ENCODE results near the gene ALK.
"Not testable (repeated sequence)": the region's sequence is repeated elsewhere in the genome, so short reads cannot be mapped to it uniquely, and the experiment has no call there.

The ALK gene

DNA sequence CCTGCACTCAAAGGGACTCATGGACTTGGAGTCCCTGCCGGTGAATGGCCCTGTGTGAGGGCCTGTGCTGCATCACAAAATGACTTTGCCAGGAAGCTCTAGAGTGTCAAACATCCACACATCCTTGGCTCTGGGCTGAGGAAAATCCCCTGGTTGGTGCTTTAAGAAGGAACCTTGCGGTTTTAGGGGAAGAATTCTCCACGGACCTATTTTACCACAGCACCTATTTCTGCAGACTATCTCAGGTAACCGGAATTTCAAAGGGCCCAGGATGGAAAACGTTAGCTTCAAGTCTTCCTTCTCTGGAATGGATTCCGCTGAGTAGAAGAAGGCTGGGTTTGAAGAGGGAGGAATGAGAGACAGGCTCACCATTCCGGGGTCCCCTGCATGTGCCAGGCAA is 166.2 kb downstream of the ALK start:
- DNase-seq (ENCODE audit: low spot score) = no peak

DNA sequence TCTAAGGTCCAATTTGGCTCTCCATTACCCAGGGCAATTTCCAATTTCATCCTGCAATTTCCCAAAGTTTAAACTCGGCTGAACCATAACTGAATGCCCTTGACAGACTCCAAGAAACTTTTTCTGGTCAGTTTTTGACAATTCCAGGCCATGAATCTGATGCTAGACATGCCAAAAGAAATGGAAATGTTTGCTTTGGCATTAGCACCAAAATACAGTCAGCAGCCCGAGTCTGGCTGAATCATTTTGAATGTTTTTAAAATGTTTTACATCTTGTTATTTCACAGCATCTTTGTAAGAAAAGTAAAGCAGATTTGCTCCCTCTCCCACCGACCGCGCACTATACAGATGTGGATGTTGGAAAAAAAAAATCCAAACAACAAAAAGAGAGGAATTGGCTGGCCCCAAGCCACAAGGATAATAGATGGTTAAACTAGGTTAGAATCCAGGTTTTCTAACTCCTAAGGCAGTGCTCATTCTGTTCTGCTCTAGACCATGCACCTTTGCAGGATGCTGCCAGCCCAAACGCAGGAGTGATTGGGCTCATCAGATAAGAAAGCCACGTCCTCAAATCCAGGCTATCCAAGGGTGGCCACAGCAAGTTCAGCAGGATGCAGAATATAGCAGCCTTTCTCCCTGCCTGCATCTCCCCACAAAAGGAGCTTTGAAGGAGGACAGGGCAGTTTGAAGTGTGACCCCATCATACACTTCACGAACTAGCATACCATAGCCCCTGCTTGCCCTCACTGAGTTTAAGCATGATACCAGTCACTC is 167.5 kb downstream of the ALK start:
- no peak for DNase-seq (ENCODE audit: low spot score)

DNA sequence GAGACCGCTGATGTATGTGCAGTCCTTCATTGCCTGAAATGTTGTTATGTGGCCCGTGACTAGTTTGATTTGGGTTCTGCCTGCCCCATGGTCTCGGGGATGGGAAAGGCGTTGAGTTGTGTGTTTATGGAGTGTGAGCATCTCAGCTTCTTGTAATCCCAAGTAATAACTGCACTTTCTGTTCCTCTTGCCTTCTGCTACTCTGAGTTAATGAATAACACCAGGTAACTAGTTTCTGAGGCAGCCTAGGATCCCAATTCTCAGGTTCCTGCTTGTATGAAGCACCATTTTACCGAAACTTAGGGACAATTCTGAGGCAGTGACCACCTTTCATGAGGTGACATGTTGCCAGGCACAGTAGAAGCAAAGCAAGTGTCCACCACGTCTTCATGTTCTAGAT is 170.0 kb downstream of the ALK start:
- no peak for DNase-seq (ENCODE audit: low spot score)

DNA sequence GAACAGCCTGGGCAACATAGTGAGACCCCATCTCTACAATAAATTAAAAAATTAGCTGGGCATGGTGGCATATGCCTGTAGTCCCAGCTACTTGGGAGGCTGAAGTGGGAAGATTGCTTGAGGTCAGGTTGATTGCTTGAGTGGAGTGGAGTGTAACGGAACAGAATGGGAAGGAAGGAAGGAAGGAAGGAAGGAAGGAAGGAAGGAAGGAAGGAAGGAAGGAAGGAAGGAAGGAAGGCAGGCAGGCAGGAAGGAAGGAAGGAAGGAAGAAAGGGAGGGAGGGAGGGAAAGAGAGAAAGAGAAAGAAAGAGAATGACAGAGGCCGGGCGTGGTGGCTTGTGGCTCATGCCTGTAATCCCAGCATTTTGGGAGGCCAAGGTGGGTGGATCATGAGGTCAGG is 170.9 kb downstream of the ALK start:
- DNase-seq (ENCODE audit: low spot score) = not testable (repeated sequence)

DNA sequence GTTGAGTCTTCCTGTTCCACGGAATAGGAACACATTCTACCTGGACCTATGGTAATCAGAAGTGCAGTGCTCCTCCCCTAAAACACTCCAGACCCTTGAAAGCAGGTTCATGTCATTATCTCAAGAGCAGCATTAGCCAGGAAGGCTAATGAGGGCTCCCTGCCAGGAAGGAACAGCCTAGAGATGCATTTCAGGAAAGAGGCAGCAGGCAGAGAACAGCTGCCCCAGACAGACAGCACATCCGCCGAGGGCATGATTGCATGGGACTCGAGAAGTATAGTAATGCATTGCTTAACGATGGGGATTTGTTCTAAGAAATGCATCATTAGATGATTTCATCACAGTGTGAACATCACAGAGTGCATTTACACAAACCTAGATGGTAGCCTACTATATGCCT is 171.5 kb downstream of the ALK start:
- no peak for DNase-seq (ENCODE audit: low spot score)

DNA sequence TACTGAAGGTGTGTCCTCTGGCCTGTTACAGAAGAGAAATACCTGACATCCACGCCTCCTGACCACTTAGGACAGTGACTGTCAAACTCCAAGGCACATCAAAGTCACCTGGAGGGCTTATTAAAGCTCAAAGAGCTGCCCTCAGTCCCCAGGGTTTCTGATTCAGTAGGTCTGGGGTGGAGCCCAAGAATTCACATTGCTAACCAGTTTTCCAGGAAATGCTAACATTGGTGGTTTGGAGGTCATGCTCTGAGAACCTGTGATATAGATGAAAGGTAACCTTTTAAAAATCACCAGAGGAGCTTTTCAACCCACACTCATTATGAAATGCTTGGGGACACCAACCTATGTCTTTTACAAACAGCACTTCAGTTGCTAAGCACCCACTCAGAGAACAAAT is 172.3 kb downstream of the ALK start:
- DNase-seq (ENCODE audit: low spot score) = no peak

DNA sequence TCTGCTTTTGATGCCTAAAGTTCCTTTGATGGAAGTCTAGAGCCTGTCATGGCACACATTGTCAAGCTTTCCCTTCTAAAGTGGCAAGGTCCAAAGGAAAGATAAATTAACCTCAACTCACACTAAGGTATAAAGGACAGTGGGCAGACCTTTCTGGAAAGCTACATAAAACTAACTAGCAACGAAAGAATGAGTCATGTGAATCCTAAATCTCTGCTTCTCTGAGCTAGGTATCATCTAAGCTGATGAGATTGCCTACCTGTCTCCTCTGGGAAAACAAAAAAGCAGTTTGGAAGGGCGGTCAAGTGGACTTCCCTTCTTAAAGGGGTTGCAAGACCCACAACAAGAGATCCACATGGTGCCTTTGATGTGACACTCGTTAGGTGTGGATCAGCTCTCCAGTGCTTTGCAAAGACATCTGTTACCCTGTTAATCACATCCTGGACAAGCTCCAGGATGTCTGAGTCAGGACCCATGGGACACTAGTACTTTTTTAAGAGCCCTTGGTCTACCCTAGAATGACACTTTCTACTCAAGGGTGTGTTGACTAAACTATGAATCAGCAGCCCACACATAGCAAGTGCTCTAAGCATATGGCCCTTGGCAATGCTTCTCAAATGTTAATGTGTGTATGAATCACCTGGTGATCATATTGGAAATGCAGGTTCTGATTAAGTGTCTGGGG is 173.5 kb downstream of the ALK start:
- no peak for DNase-seq (ENCODE audit: low spot score)

DNA sequence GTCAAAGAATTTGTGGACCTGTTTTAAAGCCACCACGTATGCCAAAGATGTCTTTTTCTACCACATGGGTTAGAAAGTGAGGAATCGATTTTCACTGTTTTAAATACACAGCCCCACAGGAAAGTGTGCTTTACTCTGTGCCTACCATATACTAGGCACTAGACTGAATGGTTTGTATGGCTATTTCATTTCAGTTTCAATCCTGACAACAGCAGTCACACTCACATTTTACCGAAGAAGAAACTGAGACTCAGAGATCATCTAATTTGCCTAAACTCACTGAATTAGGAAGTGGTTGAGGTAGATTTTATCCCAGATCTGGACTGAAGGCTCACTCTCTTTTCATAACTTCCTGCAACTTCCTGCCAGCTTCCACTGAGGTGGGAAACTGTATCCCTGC is 176.4 kb downstream of the ALK start:
- no peak for DNase-seq (ENCODE audit: low spot score)

DNA sequence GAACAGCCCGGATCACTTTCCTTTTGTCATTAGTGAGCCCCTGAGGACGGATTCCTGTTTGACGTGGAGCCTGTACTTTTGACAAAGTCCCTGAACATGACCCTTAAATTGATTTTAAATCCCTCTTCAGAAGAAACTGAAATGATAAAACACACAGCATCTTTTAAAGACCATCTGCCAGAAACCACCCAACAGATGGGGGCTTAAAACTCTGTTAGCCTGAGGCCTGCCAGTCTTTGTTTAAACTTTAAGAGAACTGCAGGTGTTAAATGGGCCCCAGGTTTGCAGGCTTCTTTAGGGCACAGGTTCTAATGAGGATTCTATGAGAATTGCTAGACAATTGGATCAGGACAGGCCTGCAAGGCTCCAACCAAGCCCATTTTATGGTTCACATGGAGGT is 177.9 kb downstream of the ALK start:
- DNase-seq (ENCODE audit: low spot score) = no peak

DNA sequence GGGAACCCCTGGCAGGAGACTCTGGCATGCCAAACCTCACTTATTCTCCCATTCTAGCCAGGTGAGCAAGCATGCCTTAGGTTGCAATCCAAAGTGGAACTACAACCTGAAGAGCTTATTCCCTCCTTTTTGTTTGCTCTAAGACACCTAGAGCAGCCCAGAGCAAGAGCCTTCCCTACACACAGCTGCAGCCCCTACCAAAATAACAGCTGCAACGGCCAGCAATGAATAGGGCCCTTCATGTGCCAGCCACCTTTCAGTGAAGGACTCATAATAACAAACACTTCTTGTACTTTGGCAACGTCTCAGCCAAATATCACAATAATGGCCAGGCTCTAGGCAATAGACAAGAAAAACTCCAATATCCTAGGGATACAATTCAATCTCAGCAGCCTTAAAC is 178.7 kb downstream of the ALK start:
- no peak for DNase-seq (ENCODE audit: low spot score)

DNA sequence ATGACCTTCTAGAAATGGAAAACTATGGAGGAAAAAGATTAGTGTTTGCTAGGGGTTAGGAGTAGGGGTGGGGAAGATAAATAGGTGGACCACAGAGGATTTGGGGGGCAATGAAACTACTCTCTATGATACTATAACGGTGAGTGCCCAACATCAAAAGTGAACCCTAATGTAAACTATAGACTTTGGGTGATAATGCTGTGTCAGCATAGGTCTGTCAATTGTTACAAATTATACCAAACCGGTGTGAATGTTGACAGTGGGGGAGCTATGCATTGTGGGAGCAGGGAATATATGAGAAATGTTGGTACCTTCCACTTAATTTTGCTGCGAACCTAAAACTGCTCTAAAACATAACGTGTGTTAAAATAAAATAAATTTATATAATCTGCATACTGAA is 180.3 kb downstream of the ALK start:
- DNase-seq (ENCODE audit: low spot score) = no peak

DNA sequence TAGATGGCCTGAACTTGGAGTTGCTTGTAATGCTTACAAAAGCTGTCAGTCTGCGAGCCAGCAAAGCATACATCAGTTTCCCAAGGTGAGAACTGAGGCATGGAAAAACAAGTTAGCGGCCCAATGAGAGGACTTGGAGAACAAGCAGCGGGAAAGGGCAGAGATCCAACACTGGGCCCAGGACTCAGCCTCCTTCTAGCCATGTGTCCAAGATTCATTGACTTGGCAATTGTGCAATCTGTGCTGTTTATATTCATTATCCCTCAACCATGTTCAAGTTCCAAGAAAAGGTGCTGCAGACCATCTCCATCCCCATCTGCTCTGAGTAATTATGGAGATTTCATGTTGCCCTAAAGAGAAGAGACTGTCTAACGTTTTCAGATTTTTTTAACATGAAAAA is 187.4 kb downstream of the ALK start:
- DNase-seq (ENCODE audit: low spot score) = no peak

DNA sequence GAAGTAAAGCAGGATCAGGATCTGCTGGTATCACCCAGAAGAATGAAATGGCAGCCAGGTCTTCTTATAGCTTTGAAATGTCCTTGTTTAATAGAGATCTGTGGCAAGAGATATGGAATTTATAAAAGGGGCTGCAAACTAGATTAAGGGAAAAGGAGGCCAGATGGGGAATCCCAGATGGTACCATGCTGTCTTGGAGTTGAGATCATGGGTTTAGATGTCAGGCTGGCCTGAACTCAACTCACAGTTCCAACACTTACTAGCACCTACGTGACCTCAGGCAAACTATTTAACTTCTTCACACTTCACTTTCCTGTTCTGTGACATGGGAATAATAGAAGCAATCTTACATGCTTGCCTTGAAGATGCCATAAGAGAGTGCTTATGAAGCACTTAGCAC is 188.2 kb downstream of the ALK start:
- no peak for DNase-seq (ENCODE audit: low spot score)

DNA sequence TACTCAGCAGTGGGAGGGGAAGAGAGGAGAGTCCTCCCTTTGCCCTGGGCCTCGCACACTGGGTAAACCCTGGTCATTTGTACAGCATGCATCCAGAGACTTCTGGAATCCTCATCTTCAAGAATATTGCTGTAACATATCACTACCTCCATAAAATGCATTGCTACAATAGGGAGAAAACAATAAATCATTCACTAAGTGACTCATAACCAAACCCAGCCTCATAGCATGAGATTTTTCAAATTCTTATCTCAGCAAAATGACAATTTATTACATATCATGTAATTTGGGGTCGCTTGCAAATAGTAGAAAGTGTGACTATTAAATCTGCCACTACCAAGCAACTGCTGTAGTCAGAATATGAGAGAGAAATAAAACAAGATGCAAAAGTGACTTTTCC is 189.4 kb downstream of the ALK start:
- no peak for DNase-seq (ENCODE audit: low spot score)

DNA sequence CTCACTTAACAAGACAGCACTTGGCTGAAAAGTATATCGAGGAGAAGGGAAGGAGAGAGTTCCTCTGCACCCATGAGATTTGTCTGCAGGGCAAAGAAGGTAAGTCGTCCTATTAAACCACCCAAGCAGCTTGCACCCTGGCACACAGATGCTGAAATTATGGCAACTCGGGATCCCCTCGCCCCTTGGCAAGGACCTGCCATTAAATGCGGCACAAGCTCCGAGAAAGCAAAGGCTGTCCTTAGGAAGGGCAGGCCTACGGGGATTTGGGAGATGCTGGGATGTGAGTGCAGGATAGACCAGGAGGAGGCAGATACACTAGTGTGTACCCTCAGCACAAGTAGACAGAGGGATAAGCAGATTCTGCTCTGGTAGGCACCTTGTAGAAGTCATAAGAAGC is 191.5 kb downstream of the ALK start:
- no peak for DNase-seq (ENCODE audit: low spot score)

DNA sequence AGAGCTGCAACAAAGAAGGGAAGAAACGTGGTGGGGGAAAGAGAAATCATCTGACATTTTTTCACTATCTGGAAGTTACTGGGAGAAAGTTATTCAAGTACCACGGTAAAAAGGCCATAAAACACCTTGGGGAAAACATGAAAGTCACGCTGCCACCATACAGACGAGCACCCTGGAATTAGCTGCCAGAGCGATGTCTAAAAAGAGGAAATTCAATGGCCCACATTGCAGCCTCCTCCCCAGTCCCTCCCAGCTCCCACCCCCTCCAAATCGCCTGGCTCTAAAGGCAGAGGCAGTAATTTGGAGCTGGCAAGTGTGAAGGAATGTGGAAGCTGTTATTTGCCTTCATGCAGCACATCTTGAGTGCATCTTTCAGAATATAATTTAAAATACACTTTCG is 192.0 kb downstream of the ALK start:
- no peak for DNase-seq (ENCODE audit: low spot score)

DNA sequence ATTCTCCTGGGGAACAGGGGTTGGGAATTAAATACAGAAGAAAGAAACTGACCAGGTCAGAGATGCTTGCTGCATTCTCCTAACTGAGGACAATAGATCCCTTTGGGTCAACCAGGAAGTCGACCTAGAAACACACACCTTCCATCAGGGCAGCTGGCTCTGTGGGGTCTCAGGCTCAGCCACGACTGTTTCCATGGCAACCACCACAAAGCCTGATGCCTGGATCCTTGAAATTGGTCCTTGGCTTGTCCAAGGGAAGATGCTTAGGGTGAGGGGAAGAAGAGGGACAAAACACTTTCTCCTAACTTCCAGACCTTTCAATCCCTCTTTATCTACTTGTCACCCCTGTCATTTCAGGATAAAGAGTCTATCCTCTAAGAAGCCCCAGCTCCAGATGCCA is 194.4 kb downstream of the ALK start:
- DNase-seq (ENCODE audit: low spot score) = no peak

DNA sequence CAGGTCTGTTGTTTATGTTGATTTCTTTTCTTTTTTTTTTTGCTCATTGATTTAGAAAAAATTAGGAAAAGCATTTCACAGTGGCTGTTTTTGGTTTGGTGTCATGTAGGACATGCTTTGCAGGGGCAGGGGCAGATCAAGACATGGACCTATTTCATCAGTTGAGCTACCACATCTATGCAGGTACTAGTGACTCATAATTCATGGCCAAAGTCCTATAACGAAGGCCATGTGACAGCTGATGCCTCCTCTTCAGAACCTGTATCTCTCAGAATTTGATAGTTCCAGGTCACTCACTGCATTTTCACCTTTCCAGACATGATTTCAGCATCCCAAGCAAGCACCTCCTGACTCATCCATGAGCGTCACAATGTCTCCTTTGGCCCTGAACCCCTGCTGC is 195.8 kb downstream of the ALK start:
- DNase-seq (ENCODE audit: low spot score) = no peak

DNA sequence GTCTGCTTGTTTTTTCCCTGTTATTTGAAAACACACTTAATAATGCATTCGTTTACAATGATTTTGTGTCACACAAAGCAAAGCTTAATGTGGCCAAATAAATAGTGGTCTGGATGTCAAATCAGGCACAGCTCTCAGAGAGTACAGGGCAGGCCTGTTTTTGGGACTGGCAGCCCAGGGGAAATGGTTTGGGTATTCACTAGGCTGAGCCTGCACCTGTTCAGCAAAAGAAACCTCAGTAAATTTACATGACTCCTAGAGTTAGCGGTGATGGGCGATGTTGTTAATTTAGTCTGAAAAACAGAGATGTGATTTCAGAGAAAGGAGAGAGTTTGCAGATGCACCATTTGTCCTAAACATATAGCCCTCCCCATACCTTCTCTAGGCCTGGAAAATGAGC is 197.1 kb downstream of the ALK start:
- DNase-seq (ENCODE audit: low spot score) = no peak

DNA sequence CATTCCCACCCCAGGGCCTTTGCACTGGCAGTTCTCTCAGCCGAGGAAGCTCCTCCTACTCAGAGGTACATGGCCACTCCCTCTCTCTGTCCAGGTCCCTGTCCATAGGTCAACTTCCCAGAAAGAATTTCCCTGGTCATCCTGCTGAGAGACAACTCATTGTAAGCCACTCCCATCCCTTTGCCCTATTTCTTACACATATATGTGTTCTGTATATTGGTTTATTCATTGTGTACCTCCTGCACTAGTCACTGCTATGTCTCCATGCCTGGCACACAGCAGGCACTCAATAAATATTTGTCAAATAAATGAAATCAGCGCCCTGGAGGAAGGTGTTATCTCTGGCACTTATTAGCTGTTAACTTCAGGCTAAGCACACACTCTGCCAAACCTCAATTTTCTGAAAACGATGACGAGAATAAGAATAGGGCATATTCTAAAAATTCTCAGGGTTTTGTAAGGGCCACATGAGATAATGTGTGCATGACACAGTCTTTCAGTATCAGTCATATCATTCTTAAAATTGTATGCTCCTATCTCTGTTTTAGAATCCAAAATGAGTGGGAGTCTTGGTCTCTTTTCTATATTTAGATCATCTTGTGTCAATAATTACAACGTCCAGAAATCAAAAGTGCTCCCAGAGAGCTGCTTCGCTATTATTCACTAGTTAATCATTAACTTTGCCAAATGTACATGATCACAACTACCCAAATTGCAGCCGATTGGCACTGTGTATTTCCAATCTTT is 198.0 kb downstream of the ALK start:
- DNase-seq (ENCODE audit: low spot score) = no peak

DNA sequence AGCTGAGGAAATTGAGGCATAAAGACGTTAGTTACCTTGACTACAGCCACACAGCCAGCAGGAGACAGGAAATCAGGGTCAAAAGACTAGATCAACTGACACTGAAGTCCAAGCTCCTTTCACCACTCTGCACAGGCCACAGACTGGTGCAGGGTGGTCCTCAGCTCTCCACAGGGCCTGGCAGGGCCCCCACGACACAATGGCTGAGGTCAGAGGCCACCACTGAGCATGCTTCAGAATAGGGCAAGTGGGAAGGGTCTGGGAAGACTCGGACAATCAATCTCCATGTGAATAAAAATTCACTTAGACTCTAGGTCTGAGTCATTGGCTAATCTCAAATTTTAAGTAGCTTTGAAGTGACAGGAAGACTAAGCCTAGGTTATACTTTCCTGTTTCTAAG is 201.7 kb downstream of the ALK start:
- no peak for DNase-seq (ENCODE audit: low spot score)

DNA sequence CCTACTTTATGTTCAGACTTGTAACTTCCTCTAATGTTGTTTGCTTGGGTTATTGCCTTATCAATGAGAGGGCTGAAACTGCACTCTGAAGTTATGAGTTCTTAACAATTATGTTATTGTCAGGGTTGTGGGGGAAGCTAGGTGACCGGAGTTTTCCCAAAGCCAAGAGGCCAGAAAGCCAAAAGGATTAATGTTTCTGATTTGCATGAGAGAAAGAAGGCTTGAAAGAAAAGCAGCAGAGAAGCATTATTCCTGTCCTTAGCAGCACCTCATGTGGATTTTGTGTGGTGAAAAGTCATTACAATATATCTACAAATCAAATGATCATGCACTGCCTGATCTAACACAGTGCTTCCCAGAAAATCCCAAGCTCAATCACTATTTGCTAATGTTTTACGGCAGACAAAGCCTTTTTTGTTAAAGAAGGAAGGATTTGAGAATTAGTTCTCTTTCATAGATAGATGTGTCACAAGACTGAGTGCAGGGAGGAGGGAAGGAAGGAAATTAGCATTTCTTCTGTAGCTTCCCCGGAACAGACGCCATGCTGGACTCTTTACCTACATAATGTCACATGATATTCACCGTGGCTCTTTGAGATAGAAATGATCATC is 203.2 kb downstream of the ALK start:
- no peak for DNase-seq (ENCODE audit: low spot score)

DNA sequence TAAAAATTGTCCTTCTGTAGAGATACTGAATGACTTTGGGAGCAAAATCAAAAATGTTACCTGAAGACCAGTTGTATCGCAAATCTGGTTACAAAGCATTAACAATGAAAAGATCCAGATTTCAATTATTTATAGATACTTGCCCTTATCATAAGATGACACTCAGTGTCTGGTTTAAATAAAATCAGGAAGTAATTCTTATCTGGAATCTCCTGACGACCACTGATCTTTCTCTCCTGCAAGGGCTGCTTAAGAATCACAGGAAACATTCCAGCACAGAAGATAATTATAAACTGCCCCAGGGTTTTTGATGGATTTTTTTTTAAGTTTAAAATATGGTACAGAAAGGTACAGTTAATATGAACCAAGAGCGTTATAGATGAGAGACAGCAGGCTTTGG is 205.7 kb downstream of the ALK start:
- no peak for DNase-seq (ENCODE audit: low spot score)

Measured in cerebellar cortex (tissue), 1 donor.